HFFc6 (cell line): ENCODE data around the gene FZD10. TPM values are rescaled to one million over a fixed set of nuclear protein-coding genes. Genes with fewer than 3 reads are reported as not detected.

Experiments used
- DNase-seq: peaks from one replicate; pipeline ENCODE4 v3.0.0-alpha.2; 2018
- H3K27ac Mint-ChIP-seq: 2 replicates; pipeline ENCODE4 v1.8.0; 2020; ENCODE audit warnings: mild to moderate bottlenecking, mixed read lengths
- H3K27me3 Mint-ChIP-seq: 2 replicates; pipeline ENCODE4 v1.8.0; 2021; ENCODE audit warnings: mild to moderate bottlenecking, moderate library complexity, mixed read lengths; ENCODE audit not compliant: insufficient read depth
- H3K36me3 Mint-ChIP-seq: 2 replicates; pipeline ENCODE4 v1.8.0; 2021; ENCODE audit warnings: low read depth, mixed read lengths
- H3K4me1 Mint-ChIP-seq: 2 replicates; pipeline ENCODE4 v1.8.0; 2020; ENCODE audit warnings: low read depth, mixed read lengths
- H3K4me3 Mint-ChIP-seq: 2 replicates; pipeline ENCODE4 v1.8.0; 2020; ENCODE audit warnings: mild to moderate bottlenecking, moderate library complexity, mixed read lengths
- H3K9me3 Mint-ChIP-seq: 2 replicates; pipeline ENCODE4 v1.8.0; 2020; ENCODE audit warnings: mild to moderate bottlenecking, mixed read lengths
- total RNA-seq, 6 experiments: library from RNA; stranded (reverse); fragmentation: NEBNext Ultra II Directional; extraction: Animal tissue kit (Norgen Biotek cat#: 25700); gene quantifications; 2 replicates in 1 of 6; 3 replicates in 5 of 6; pipeline ENCODE4 v1.2.3, GENCODE V29; 2021
- TF ChIP-seq, protein P1 (sequence below): fragments of 200-600 bp; sonication (generic); IDR thresholded peaks from 2 replicates; pipeline ENCODE4 v1.5.0; 2021; ENCODE audit warnings: antibody characterized with exemption, mild to moderate bottlenecking

The FZD10 gene
- total RNA-seq, 6 experiments from 2014 or later, result not detected

DNA sequence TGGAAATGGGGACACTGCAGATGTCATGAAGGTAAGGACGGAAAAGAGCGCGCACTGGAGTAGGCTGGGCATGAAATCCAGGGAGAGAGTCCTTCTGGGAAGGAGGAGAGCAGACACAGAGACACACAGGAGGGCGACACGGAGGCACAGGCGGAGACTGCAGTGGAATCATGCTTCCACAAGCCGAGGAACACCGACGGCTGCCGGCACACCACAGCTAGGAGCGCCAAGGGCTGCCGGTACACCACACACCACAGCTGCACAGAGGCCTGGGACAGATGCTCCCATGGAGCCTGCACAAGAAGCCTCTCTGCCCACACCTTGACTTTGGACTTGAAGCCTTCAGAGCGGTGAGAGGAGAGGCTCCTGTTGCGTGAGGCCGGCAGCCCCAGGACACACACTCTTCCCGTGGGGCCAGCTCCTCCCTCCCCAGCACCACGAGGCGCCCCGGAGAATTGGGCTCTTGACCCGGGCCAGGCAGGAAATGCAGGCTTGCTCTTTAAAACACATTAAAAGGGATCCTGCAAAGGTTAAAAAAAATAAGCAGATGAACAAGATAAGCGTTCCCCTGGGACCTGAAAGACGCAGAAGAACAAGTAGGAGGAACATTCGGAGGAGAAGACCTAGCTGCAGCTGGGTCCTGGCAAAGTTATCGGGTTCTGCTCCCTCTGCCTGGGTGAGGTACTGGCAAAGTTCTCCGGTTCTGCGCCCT is 28.3 kb upstream of the FZD10 start:
- peaks cover 1% of the 10 kb centered on the region; the same call in 1 of the 2 replicates for H3K27me3 Mint-ChIP-seq
- peaks cover 78% of the 10 kb centered on the region for H3K9me3 Mint-ChIP-seq
- no peaks in the 10 kb centered on the region for H3K4me1 Mint-ChIP-seq
- H3K27ac Mint-ChIP-seq, result no peak overlapping the region
- TF ChIP-seq, protein P1, sequence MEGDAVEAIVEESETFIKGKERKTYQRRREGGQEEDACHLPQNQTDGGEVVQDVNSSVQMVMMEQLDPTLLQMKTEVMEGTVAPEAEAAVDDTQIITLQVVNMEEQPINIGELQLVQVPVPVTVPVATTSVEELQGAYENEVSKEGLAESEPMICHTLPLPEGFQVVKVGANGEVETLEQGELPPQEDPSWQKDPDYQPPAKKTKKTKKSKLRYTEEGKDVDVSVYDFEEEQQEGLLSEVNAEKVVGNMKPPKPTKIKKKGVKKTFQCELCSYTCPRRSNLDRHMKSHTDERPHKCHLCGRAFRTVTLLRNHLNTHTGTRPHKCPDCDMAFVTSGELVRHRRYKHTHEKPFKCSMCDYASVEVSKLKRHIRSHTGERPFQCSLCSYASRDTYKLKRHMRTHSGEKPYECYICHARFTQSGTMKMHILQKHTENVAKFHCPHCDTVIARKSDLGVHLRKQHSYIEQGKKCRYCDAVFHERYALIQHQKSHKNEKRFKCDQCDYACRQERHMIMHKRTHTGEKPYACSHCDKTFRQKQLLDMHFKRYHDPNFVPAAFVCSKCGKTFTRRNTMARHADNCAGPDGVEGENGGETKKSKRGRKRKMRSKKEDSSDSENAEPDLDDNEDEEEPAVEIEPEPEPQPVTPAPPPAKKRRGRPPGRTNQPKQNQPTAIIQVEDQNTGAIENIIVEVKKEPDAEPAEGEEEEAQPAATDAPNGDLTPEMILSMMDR, result no peak
- H3K36me3 Mint-ChIP-seq, result peaks cover 14% of the 10 kb centered on the region
- no peak overlapping the region for H3K4me3 Mint-ChIP-seq
- DNase-seq, result no peak

DNA sequence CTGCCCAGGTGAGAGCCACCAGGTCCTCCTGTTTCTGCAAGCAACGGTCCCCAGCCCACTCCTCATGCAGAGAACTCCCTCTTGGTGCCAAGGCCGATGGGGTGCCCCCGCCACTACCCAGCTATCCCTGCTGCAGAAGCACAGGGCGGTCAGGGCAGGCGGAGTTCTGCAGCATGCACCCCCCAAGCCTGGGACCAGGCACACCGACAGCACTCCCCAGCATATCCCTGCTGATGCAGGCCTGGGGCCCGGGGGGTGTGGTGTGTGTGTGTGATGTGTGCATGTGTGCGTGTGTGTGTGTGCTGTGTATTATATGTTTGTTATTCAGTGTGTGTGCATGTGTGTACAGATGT is 27.7 kb upstream of the FZD10 start:
- Mint-ChIP-seq H3K4me3 (no peak overlapping the region), H3K27ac (no peak overlapping the region), H3K9me3 (peaks cover 73% of the 10 kb centered on the region), H3K36me3 (peaks cover 14% of the 10 kb centered on the region), H3K4me1 (no peaks in the 10 kb centered on the region), H3K27me3 (peaks cover 1% of the 10 kb centered on the region; the same call in 1 of the 2 replicates)
- no peak for DNase-seq
- TF ChIP-seq, protein P1, result no peak

DNA sequence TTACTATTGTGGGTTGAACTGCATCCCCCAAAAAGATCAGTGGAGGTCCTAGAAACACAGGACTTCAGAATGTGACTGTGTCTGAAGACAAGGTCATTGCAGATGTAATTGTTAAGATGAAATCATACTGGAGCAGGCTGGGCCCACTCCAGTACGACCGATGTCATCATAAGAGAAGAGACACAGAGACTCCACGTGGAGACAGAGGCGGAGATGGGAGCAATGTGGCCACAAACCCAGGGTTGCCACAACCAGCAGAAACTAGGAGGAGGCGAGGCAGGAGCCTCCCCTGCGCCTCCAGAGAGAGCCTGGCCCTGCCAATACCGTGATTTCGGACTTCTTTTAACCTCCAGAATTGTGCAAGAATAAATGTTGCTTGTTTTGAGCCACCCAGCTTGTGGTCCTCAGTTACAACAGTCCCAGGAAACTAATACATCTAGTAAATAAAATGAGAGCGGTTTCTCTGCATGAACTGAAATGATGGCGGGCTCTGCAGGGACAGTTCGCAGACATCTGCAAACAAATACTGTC is 25.7 kb upstream of the FZD10 start:
- H3K27me3 Mint-ChIP-seq, result peaks cover 1% of the 10 kb centered on the region; the same call in 1 of the 2 replicates
- no peak overlapping the region for H3K4me3 Mint-ChIP-seq
- no peaks in the 10 kb centered on the region for H3K4me1 Mint-ChIP-seq
- H3K36me3 Mint-ChIP-seq, result peaks cover 14% of the 10 kb centered on the region
- TF ChIP-seq, protein P1, result no peak
- no peak overlapping the region for H3K27ac Mint-ChIP-seq
- peaks cover 61% of the 10 kb centered on the region for H3K9me3 Mint-ChIP-seq
- DNase-seq, result no peak

DNA sequence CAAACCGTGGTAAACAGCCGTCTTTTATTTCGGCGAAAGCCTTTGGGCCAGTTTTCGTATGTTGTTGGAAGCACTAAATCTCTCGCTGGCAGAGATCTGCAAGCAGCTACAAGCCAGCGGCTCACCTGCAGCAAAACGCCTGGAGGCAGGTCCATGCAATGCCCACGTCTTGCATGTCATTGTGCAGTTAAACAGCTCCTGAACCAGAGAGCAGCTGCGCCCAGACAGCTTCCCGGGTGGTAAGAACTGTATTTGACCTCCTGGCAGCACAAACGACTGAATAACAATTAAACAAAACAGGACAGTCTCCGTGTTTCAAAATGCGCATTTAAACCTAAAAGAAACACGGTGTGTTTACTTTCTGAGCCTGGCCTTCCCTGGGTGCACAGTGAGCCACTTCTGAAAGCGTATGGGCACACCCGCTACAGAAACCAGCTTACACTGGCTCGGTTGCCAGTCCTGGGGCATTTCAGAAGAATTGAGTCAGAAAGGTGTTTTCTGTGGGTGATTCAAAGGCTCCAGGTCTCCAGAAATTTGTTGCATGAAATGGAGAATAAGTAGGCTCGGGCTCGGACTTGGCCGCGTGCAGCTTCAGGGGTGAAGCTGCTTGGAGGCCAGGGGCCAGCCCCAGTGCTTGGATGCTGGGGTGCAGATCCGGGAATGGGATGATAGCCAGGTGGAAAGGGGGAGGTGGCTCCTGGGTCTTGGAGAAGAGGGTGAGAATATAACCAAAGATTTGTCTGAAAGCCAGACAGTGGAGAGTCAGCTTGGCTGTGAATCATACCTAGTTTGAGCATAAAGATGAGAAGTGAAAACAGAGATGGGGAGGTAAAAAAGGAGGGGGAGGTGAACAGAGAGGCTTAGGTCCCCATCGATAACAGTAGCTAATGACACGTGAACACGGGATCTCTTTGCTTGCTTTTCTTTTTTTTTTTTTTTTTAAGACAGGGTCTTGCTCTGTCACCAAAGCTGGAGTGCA is 24.9 kb upstream of the FZD10 start:
- Mint-ChIP-seq H3K27me3 (peaks cover 1% of the 10 kb centered on the region; the same call in 1 of the 2 replicates), H3K4me1 (no peaks in the 10 kb centered on the region), H3K9me3 (peaks cover 62% of the 10 kb centered on the region), H3K27ac (no peak overlapping the region), H3K4me3 (no peak overlapping the region), H3K36me3 (peaks cover 14% of the 10 kb centered on the region)
- TF ChIP-seq, protein P1, result no peak
- DNase-seq, result no peak

DNA sequence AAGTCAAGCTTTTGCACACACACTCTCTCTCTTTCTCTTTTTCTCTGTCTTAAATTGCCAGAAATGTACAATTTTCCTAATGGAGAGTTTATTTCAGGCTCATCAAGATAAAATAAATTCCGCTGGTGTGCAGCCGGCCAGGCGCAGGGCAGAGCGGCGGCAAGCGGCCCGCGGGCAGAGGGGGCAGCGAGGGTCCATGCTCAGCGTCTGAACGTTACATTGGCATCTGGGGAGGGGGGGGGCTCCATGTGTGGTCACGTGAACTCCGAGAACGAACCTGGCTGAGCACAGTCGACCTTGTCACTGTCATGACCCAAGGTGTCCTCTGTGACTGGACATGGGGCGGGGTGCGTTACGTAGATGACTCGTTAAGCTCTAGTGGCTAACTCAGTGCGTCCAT is 23.8 kb upstream of the FZD10 start:
- TF ChIP-seq, protein P1, result no peak
- H3K27me3 Mint-ChIP-seq, result peaks cover 1% of the 10 kb centered on the region; the same call in 1 of the 2 replicates
- H3K9me3 Mint-ChIP-seq, result peaks cover 62% of the 10 kb centered on the region
- H3K36me3 Mint-ChIP-seq, result peaks cover 14% of the 10 kb centered on the region
- no peaks in the 10 kb centered on the region for H3K4me1 Mint-ChIP-seq
- DNase-seq, result no peak
- no peak overlapping the region for H3K4me3 Mint-ChIP-seq
- H3K27ac Mint-ChIP-seq, result no peak overlapping the region
